Duodenal mucosa (tissue), 2 donors: ENCODE results near the gene COA5.

Experiments
- H3K27ac ChIP-seq: one replicate; pipeline ENCODE4 v1.7.0; 2013; ENCODE audit warnings: low read depth, low read length
- H3K27me3 ChIP-seq, 2 donors: one replicate each; pipeline ENCODE4 v1.7.0; 2013; ENCODE audit warnings: low read length in 2 of 2, control low read depth in 1 of 2; ENCODE audit not compliant: insufficient read depth in 2 of 2, control insufficient read depth in 1 of 2
- H3K36me3 ChIP-seq, 2 donors: one replicate each; pipeline ENCODE4 v1.7.0; 2013; ENCODE audit warnings: low read length in 2 of 2, control low read depth in 1 of 2; ENCODE audit not compliant: insufficient read depth in 2 of 2, control insufficient read depth in 1 of 2
- H3K4me1 ChIP-seq, 2 donors: one replicate each; pipeline ENCODE4 v1.7.0; 2013; ENCODE audit warnings: low read length in 2 of 2, control low read depth in 1 of 2; ENCODE audit not compliant: insufficient read depth in 2 of 2, control insufficient read depth in 1 of 2
- H3K4me3 ChIP-seq, 2 donors: one replicate each; pipeline ENCODE4 v1.7.0; 2013; ENCODE audit warnings: low read length in 2 of 2, low read depth in 1 of 2
- H3K9ac ChIP-seq, 2 donors: one replicate each; pipeline ENCODE4 v1.7.0; 2013; ENCODE audit warnings: low read length in 2 of 2, low read depth in 1 of 2
- H3K9me3 ChIP-seq, 2 donors: one replicate each; pipeline ENCODE4 v1.7.0; 2013; ENCODE audit warnings: low read length in 2 of 2, control low read depth in 1 of 2; ENCODE audit not compliant: control insufficient read depth in 1 of 2

COA5 gene

GRCh38 chr2:98565286-98565860 is 42.9 kb downstream of the COA5 start:
- Histone ChIP-seq H3K36me3 (peaks cover 40 to 69% of the 10 kb centered on the region in 2 donors), H3K9ac (no peak overlapping the region), H3K27me3 (no peaks in the 10 kb centered on the region), H3K4me1 (peaks cover 8 to 9% of the 10 kb centered on the region in 2 donors), H3K27ac (no peak overlapping the region), H3K9me3 (no peaks in the 10 kb centered on the region), H3K4me3 (no peak overlapping the region)

GRCh38 chr2:98564541-98565132 is 43.7 kb downstream of the COA5 start:
- Histone ChIP-seq H3K27me3 (no peaks in the 10 kb centered on the region), H3K27ac (no peak overlapping the region), H3K9me3 (no peaks in the 10 kb centered on the region), H3K36me3 (peaks cover 33 to 62% of the 10 kb centered on the region in 2 donors), H3K9ac (no peak overlapping the region), H3K4me3 (no peak overlapping the region), H3K4me1 (peaks cover 8 to 9% of the 10 kb centered on the region in 2 donors)

GRCh38 chr2:98563394-98563793 is 44.9 kb downstream of the COA5 start:
- no peaks in the 10 kb centered on the region for H3K27me3 ChIP-seq
- H3K36me3 ChIP-seq = peaks cover 32 to 58% of the 10 kb centered on the region in 2 donors
- no peak overlapping the region for H3K9ac ChIP-seq
- H3K4me1 ChIP-seq = peaks cover 8 to 13% of the 10 kb centered on the region in 2 donors
- H3K4me3 ChIP-seq = no peak overlapping the region
- H3K9me3 ChIP-seq = no peaks in the 10 kb centered on the region
- no peak overlapping the region for H3K27ac ChIP-seq

GRCh38 chr2:98561902-98562695 is 46.2 kb downstream of the COA5 start:
- no peak overlapping the region for H3K9ac ChIP-seq
- peaks cover 8 to 13% of the 10 kb centered on the region in 2 donors for H3K4me1 ChIP-seq
- H3K4me3 ChIP-seq = no peak overlapping the region
- H3K27me3 ChIP-seq = no peaks in the 10 kb centered on the region
- no peak overlapping the region for H3K27ac ChIP-seq
- no peaks in the 10 kb centered on the region for H3K9me3 ChIP-seq
- H3K36me3 ChIP-seq = peaks cover 29 to 55% of the 10 kb centered on the region in 2 donors

GRCh38 chr2:98561018-98561417 is 47.3 kb downstream of the COA5 start:
- Histone ChIP-seq H3K4me3 (no peak overlapping the region), H3K27ac (no peak overlapping the region), H3K9me3 (no peaks in the 10 kb centered on the region), H3K9ac (no peak overlapping the region), H3K4me1 (peaks cover 8 to 13% of the 10 kb centered on the region in 2 donors), H3K27me3 (no peaks in the 10 kb centered on the region), H3K36me3 (peaks cover 21 to 53% of the 10 kb centered on the region in 2 donors)

- no peaks in the 10 kb centered on the region for H3K9me3 ChIP-seq
- no peaks in the 10 kb centered on the region for H3K27me3 ChIP-seq
- H3K4me3 ChIP-seq = no peak overlapping the region
- H3K9ac ChIP-seq = no peak overlapping the region
- no peak overlapping the region for H3K27ac ChIP-seq
- peaks cover 23 to 53% of the 10 kb centered on the region in 2 donors for H3K36me3 ChIP-seq
- peaks cover 8 to 13% of the 10 kb centered on the region in 2 donors for H3K4me1 ChIP-seq
Observed at GRCh38 chr2:98560256-98560771, 48.0 kb downstream of the COA5 start.

- Histone ChIP-seq H3K9ac (no peak overlapping the region), H3K27me3 (no peaks in the 10 kb centered on the region), H3K4me1 (peaks cover 4 to 5% of the 10 kb centered on the region in 2 donors), H3K36me3 (peaks cover 22 to 52% of the 10 kb centered on the region in 2 donors), H3K27ac (no peak overlapping the region), H3K9me3 (no peaks in the 10 kb centered on the region), H3K4me3 (no peak overlapping the region)
Observed at GRCh38 chr2:98559581-98559980, 48.7 kb downstream of the COA5 start.

- Histone ChIP-seq H3K36me3 (peaks cover 21 to 53% of the 10 kb centered on the region in 2 donors), H3K27me3 (no peaks in the 10 kb centered on the region), H3K4me1 (peaks cover 0 to 5% of the 10 kb centered on the region in 2 donors), H3K9ac (no peak overlapping the region), H3K9me3 (no peaks in the 10 kb centered on the region), H3K27ac (no peak overlapping the region), H3K4me3 (no peak overlapping the region)
Observed at GRCh38 chr2:98558852-98559530, 49.3 kb downstream of the COA5 start.

- Histone ChIP-seq H3K4me3 (no peak overlapping the region), H3K27me3 (no peaks in the 10 kb centered on the region), H3K27ac (no peak overlapping the region), H3K9ac (no peak overlapping the region), H3K4me1 (peaks cover 0 to 5% of the 10 kb centered on the region in 2 donors), H3K36me3 (peaks cover 29 to 64% of the 10 kb centered on the region in 2 donors), H3K9me3 (no peaks in the 10 kb centered on the region)
Observed at GRCh38 chr2:98556344-98557033, 51.8 kb downstream of the COA5 start.
